HepG2 (cell line): ENCODE data around the gene KRT79.

ENCODE experiments used
- CBFB ChIP-seq: sonication (generic); formaldehyde crosslinking; IDR thresholded peaks from 2 replicates; pipeline ENCODE4 v1.4.0; 2020; ENCODE audit warnings: missing genetic modification reagents
- GABPA ChIP-seq, 2 experiments: IDR thresholded peaks; 2 replicates each; pipeline ENCODE4 v1.6.1; 2011 to 2016; ENCODE audit warnings: low read depth in 2 of 2, low read length in 1 of 2, missing biosample characterization in 1 of 2, missing genetic modification characterization in 1 of 2
- GPN1 ChIP-seq: sonication (generic); formaldehyde crosslinking; IDR thresholded peaks from 2 replicates; pipeline ENCODE4 v1.5.1; 2020; ENCODE audit warnings: missing genetic modification reagents, borderline replicate concordance
- GZF1 ChIP-seq: sonication (generic); formaldehyde crosslinking; IDR thresholded peaks from 2 replicates; pipeline ENCODE4 v1.5.1; 2020; ENCODE audit warnings: mild to moderate bottlenecking, missing genetic modification reagents
- KDM1A ChIP-seq: IDR thresholded peaks from 2 replicates; pipeline ENCODE4 v1.6.1; 2016; ENCODE audit warnings: missing compliant biosample characterization
- NFYC ChIP-seq: IDR thresholded peaks from 2 replicates; pipeline ENCODE4 v1.6.1; 2016; ENCODE audit warnings: missing genetic modification reagents, missing compliant biosample characterization
- TFE3 ChIP-seq: IDR thresholded peaks from 2 replicates; pipeline ENCODE4 v1.6.1; 2016
- ZBTB43 ChIP-seq: sonication (generic); formaldehyde crosslinking; conservative IDR thresholded peaks from 2 replicates; pipeline ENCODE4 v1.4.0; 2020; ENCODE audit warnings: missing genetic modification reagents
- ZFP36 ChIP-seq: fragments of 150-350 bp; IDR thresholded peaks from 2 replicates; pipeline ENCODE4 v1.6.1; 2018; ENCODE audit warnings: borderline replicate concordance, low read length, low read depth; ENCODE audit not compliant: partially characterized antibody
- ZNF782 ChIP-seq: sonication (generic); formaldehyde crosslinking; IDR thresholded peaks from 2 replicates; pipeline ENCODE4 v1.4.0; 2020; ENCODE audit warnings: missing genetic modification reagents, mild to moderate bottlenecking, borderline replicate concordance

- no peak for TF ChIP-seq ZBTB43 (CRISPR knock-in tag)
- no peak for TF ChIP-seq NFYC (CRISPR knock-in tag)
- no peak for TF ChIP-seq KDM1A (CRISPR knock-in tag)
- no peak for TF ChIP-seq TFE3 (CRISPR knock-in tag)
- no peak for TF ChIP-seq GABPA (IDR thresholded peaks at IDR 0.05; ENCODE audit: low read depth, low read length)
- TF ChIP-seq GABPA (CRISPR knock-in tag; IDR thresholded peaks at IDR 0.05; ENCODE audit: low read depth): no peak
- TF ChIP-seq GZF1 (CRISPR knock-in tag): no peak
- TF ChIP-seq GPN1 (CRISPR knock-in tag): no peak
- TF ChIP-seq CBFB: no peak
- TF ChIP-seq ZNF782 (CRISPR knock-in tag): no peak
- no peak for TF ChIP-seq ZFP36
Measured at GRCh38 chr12:52818388-52818787, 15.7 kb downstream of the KRT79 start.
